ENCODE results near the gene DGKB.

DNA sequence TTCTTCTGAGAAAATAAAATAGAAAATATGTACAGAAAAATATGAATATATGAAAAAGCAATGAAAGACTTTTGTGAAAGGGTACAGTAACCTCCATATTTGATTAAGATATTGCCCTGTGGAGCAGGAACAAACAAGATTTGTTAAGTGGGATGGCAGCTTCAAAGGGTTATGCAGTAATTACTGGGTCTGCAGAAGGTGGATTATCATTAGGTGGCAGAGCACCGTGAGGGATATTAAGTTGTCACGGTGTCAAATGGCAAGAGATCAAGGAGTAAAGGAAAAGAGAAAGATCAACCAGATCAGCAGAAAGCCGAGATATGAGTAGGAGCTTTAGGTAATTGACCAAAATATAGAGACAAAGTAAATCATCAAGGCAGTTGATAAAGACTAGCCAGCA lies 44.1 kb downstream of the DGKB start:
- TF ChIP-seq, protein P1, sequence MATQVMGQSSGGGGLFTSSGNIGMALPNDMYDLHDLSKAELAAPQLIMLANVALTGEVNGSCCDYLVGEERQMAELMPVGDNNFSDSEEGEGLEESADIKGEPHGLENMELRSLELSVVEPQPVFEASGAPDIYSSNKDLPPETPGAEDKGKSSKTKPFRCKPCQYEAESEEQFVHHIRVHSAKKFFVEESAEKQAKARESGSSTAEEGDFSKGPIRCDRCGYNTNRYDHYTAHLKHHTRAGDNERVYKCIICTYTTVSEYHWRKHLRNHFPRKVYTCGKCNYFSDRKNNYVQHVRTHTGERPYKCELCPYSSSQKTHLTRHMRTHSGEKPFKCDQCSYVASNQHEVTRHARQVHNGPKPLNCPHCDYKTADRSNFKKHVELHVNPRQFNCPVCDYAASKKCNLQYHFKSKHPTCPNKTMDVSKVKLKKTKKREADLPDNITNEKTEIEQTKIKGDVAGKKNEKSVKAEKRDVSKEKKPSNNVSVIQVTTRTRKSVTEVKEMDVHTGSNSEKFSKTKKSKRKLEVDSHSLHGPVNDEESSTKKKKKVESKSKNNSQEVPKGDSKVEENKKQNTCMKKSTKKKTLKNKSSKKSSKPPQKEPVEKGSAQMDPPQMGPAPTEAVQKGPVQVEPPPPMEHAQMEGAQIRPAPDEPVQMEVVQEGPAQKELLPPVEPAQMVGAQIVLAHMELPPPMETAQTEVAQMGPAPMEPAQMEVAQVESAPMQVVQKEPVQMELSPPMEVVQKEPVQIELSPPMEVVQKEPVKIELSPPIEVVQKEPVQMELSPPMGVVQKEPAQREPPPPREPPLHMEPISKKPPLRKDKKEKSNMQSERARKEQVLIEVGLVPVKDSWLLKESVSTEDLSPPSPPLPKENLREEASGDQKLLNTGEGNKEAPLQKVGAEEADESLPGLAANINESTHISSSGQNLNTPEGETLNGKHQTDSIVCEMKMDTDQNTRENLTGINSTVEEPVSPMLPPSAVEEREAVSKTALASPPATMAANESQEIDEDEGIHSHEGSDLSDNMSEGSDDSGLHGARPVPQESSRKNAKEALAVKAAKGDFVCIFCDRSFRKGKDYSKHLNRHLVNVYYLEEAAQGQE (IDR thresholded peaks at IDR 0.05; ENCODE audit: low read depth), result no peak
- TF ChIP-seq EP300 (IDR thresholded peaks at IDR 0.05; ENCODE audit: borderline replicate concordance) (no peak), RAD21 (IDR thresholded peaks at IDR 0.05; ENCODE audit: low read depth) (no peak), CEBPB (IDR thresholded peaks at IDR 0.05) (no peak), NFIC (IDR thresholded peaks at IDR 0.05) (no peak), EGR1 (IDR thresholded peaks at IDR 0.05) (no peak), FOXM1 (IDR thresholded peaks at IDR 0.05; ENCODE audit: borderline replicate concordance, low read depth) (no peak)
- TF ChIP-seq, protein P2, sequence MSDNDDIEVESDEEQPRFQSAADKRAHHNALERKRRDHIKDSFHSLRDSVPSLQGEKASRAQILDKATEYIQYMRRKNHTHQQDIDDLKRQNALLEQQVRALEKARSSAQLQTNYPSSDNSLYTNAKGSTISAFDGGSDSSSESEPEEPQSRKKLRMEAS (IDR thresholded peaks at IDR 0.05), result no peak

Data from Ishikawa (cell line).